GM13977 (cell line): ENCODE results near the gene WNT8B.
A peak's percentile ranks its signal among the peaks of the same experiment; 100 is the strongest.

Experiments
- DNase-seq: peaks from one replicate; pipeline ENCODE4 v3.0.0; 2012; ENCODE audit warnings: low spot score
- CTCF ChIP-seq: IDR thresholded peaks from 2 replicates; pipeline ENCODE4 v1.5.1; 2012; ENCODE audit warnings: mild to moderate bottlenecking, control low read depth; ENCODE audit not compliant: insufficient read depth; ENCODE audit errors: extremely low read depth, missing control alignments
- in situ Hi-C: fragments of 300-500 bp; cut with MboI; formaldehyde crosslinking; loops from one replicate; pipeline ENCODE4 v1.12.0; 2022; ENCODE audit warnings: low sequenced_read_pairs, low pct_unique_long_range_greater_than_20kb, mixed read lengths, inconsistent platforms; ENCODE audit not compliant: unreplicated experiment

The WNT8B gene

GRCh38 chr10:100469756-100470155 lies 6.9 kb downstream of the WNT8B start:
- in situ Hi-C loops: no loop called here
- no peak for DNase-seq
- no peak for TF ChIP-seq CTCF

GRCh38 chr10:100470367-100470766 lies 7.6 kb downstream of the WNT8B start:
- in situ Hi-C loops: no loop called here
- no peak for DNase-seq
- TF ChIP-seq CTCF: no peak

DNA sequence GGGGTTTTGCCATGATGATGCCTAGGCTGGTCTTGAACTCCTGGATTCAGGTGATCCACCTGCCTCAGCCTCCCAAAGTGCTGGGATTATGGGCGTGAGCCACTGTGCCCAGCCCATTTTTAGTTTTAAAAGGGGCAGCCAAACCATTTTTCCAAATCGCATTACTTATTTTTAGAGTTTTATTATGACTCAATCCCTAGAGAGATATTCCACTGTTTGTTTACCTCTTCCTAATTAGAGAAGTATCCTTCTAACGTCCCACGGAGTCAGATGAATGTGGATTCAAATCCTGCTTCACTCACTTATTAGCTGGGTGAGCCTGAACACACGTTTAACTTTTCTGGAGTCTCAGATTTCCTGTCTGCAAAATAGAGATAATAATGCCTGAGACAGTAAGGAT lies 15.2 kb downstream of the WNT8B start:
- in situ Hi-C loops: no loop called here
- no peak for DNase-seq
- TF ChIP-seq CTCF: no peak

- in situ Hi-C loops: no loop called here
- TF ChIP-seq CTCF: no peak
- DNase-seq: no peak
Measured at GRCh38 chr10:100479037-100479436, 16.2 kb downstream of the WNT8B start.

DNA sequence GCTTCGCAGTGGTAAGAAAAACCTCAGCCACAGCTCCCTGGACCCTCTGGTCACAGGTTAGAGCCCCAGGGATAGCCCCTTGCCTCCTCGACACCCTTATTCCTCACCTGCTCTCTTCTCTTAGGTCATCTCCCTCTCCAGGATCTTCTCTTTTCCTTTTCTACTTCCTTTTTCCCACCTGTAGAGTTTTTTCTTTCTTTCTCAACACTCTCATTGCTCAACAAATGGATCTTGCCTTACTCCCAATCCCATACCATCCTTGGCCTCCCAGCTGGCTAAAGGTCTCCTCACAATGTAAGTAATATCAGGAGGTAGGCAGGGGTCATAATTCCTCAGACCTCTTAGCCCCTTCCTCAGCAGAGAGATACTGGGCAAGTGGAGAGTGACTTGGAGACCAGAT lies 17.2 kb downstream of the WNT8B start:
- no peak for TF ChIP-seq CTCF
- in situ Hi-C loops: no loop called here
- DNase-seq: no peak

GRCh38 chr10:100481462-100482081 lies 18.8 kb downstream of the WNT8B start:
- in situ Hi-C loops: no loop called here
- peak; percentile 90 for DNase-seq
- TF ChIP-seq CTCF: no peak

DNA sequence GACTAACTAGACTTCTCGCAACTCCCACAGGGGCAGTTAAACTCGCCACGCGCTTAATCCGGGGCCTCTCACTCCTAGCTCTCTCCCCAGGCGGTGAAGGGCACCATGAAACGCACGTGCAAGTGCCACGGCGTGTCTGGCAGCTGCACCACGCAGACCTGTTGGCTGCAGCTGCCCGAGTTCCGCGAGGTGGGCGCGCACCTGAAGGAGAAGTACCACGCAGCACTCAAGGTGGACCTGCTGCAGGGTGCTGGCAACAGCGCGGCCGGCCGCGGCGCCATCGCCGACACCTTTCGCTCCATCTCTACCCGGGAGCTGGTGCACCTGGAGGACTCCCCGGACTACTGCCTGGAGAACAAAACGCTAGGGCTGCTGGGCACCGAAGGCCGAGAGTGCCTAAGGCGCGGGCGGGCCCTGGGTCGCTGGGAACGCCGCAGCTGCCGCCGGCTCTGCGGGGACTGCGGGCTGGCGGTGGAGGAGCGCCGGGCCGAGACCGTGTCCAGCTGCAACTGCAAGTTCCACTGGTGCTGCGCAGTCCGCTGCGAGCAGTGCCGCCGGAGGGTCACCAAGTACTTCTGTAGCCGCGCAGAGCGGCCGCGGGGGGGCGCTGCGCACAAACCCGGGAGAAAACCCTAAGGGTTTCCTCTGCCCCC lies 19.5 kb downstream of the WNT8B start:
- peak; percentile 79 for TF ChIP-seq CTCF
- in situ Hi-C loops: no loop called here
- peak; percentile 77 for DNase-seq
